ENCODE data around the gene HSP90AB1. TPM values are rescaled to one million over a fixed set of nuclear protein-coding genes. Genes with fewer than 3 reads are reported as not detected.

HSP90AB1 gene
- polyA plus RNA-seq, 2 of the 4 experiments (the other 2 are of a cell fraction) = 1,136 to 1,155 TPM

DNA sequence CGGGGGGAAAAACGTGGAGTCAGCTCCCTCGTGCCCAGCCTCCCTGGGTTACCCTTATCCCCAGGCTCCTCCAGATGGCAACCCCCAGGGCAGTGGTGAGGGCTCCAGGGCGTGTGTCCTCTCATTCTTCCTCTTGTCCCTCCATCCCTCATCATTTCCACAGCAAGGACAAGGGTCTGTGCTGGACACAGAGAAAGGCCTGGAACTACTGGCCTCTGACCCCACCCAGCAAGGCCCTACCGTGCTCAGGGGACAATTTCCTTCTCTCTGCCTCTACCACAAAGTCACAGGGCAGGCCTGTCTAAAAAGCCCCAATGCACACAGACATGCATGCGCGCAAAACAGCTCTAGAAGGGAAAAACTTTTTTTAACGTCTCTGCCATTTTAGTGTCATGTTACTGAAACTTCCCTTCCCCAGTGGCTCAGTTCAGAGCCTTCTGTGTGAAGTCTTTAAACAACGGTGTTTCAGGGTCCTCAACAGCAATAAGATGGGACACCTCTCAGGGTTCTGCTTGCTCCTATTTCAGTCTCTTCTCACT, 11.5 kb downstream of the HSP90AB1 start:
- no peak for FAIRE-seq
- H3K9me3 ChIP-seq = no peaks in the 10 kb centered on the region
- TF ChIP-seq, protein P1, sequence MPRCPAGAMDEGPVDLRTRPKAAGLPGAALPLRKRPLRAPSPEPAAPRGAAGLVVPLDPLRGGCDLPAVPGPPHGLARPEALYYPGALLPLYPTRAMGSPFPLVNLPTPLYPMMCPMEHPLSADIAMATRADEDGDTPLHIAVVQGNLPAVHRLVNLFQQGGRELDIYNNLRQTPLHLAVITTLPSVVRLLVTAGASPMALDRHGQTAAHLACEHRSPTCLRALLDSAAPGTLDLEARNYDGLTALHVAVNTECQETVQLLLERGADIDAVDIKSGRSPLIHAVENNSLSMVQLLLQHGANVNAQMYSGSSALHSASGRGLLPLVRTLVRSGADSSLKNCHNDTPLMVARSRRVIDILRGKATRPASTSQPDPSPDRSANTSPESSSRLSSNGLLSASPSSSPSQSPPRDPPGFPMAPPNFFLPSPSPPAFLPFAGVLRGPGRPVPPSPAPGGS (IDR thresholded peaks at IDR 0.05) = no peak
- TF ChIP-seq POLR2A (IDR thresholded peaks at IDR 0.05; ENCODE audit: low read length) = no peak
- TF ChIP-seq, protein P2, sequence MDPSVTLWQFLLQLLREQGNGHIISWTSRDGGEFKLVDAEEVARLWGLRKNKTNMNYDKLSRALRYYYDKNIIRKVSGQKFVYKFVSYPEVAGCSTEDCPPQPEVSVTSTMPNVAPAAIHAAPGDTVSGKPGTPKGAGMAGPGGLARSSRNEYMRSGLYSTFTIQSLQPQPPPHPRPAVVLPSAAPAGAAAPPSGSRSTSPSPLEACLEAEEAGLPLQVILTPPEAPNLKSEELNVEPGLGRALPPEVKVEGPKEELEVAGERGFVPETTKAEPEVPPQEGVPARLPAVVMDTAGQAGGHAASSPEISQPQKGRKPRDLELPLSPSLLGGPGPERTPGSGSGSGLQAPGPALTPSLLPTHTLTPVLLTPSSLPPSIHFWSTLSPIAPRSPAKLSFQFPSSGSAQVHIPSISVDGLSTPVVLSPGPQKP (IDR thresholded peaks at IDR 0.05; ENCODE audit: low read depth, low read length) = no peak
- no peak for TF ChIP-seq GATA3 (IDR thresholded peaks at IDR 0.05; ENCODE audit: borderline replicate concordance)
- TF ChIP-seq HOXA7 (CRISPR knock-in tag; IDR thresholded peaks at IDR 0.05) = no peak
- TF ChIP-seq, protein P3, sequence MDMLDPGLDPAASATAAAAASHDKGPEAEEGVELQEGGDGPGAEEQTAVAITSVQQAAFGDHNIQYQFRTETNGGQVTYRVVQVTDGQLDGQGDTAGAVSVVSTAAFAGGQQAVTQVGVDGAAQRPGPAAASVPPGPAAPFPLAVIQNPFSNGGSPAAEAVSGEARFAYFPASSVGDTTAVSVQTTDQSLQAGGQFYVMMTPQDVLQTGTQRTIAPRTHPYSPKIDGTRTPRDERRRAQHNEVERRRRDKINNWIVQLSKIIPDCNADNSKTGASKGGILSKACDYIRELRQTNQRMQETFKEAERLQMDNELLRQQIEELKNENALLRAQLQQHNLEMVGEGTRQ (IDR thresholded peaks at IDR 0.05) = no peak
- no peak for TF ChIP-seq POLR2AphosphoS2 (conservative IDR thresholded peaks at IDR 0.05; ENCODE audit: low read length)
- TF ChIP-seq NFE2L2 (conservative IDR thresholded peaks at IDR 0.05; ENCODE audit: low read length) = no peak
- no peak for TF ChIP-seq RCOR1 (IDR thresholded peaks at IDR 0.05; ENCODE audit: low read depth, low read length)
- no peak for TF ChIP-seq CBX2 (IDR thresholded peaks at IDR 0.05; ENCODE audit: borderline replicate concordance, low read depth)
- TF ChIP-seq EP300 (IDR thresholded peaks at IDR 0.05) = no peak
- no peak for TF ChIP-seq FOXS1 (CRISPR knock-in tag; IDR thresholded peaks at IDR 0.05)
- no peak for TF ChIP-seq CEBPB (IDR thresholded peaks at IDR 0.05)
- no peak for TF ChIP-seq FOSL2 (IDR thresholded peaks at IDR 0.05)
- TF ChIP-seq FOSL2 (CRISPR knock-in tag; IDR thresholded peaks at IDR 0.05) = no peak
- TF ChIP-seq, protein P4, sequence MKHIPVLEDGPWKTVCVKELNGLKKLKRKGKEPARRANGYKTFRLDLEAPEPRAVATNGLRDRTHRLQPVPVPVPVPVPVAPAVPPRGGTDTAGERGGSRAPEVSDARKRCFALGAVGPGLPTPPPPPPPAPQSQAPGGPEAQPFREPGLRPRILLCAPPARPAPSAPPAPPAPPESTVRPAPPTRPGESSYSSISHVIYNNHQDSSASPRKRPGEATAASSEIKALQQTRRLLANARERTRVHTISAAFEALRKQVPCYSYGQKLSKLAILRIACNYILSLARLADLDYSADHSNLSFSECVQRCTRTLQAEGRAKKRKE (CRISPR knock-in tag; IDR thresholded peaks at IDR 0.05; ENCODE audit: low read depth) = no peak
- H3K4me2 ChIP-seq = peak overlapping the region; percentile 88; the same call in 1 of the 3 replicates
- ChIA-PET CTCF (interaction anchor here (0.8 to 3.7 kb wide), 3 partner anchors 9 to 81 kb away, joined by 3 to 16 read pairs (median 5); no protein-coding TSS in a partner anchor), POLR2A (no interaction called here)
- no peak overlapping the region for H3K4me3 ChIP-seq
- H3K4me1 ChIP-seq = peaks cover 28% of the 10 kb centered on the region
- no peak for DNase-seq (ENCODE audit: low read depth in 1 of 2, low spot score in 1 of 2)
- no peak for ATAC-seq
- WGBS (ENCODE audit: missing lambda C conversion rate) = 76% methylated on average over 9 of the region's 9 CpGs
- H3K27ac ChIP-seq = peak overlapping the region in 1 of 2 experiments; percentile 99; a peak in 3 of 6 replicates

DNA sequence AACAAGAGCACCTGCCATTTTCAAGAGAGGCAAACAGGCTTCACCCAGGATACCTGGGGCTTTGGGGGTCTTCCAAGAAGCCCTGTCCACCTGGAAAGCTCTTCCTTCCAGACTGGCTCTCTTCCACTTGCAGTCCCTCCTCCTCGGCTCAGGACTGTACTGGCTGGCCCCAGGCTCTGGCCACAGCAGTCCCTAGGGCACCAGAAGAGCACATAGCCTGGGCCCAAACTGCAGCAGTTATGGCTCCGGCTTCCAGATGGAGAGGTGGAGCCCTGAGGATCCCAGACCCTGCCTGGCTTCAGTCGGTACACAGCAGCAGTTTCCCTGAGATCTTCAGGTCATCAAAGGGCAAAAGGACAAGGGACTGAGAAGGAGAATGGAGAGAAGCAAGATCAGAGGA, 12.0 kb downstream of the HSP90AB1 start:
- CTCF ChIA-PET = interaction anchor here (0.8 to 1.6 kb wide), 2 partner anchors 17 to 80 kb away, joined by 3 to 5 read pairs; no protein-coding TSS in a partner anchor
- FAIRE-seq (no peak), ATAC-seq (no peak), DNase-seq (ENCODE audit: low read depth in 1 of 2, low spot score in 1 of 2) (no peak)
- TF ChIP-seq POLR2AphosphoS2 (conservative IDR thresholded peaks at IDR 0.05; ENCODE audit: low read length) (no peak), JUN (IDR thresholded peaks at IDR 0.05) (no peak), ZFP36 (IDR thresholded peaks at IDR 0.05; ENCODE audit: borderline replicate concordance, partially characterized antibody) (no peak), RNF2 (IDR thresholded peaks at IDR 0.05; ENCODE audit: borderline replicate concordance, low read depth) (no peak), JUNB (IDR thresholded peaks at IDR 0.05) (no peak), KDM1A (IDR thresholded peaks at IDR 0.05; ENCODE audit: low read depth) (no peak), RAD21 (conservative IDR thresholded peaks at IDR 0.05 in 1 of 2, IDR thresholded peaks at IDR 0.05 in 1 of 2) (no peak), HDAC2 (IDR thresholded peaks at IDR 0.05) (no peak), CBX8 (IDR thresholded peaks at IDR 0.05) (no peak), EHMT2 (IDR thresholded peaks at IDR 0.05; ENCODE audit: low read depth) (no peak), BHLHE40 (IDR thresholded peaks at IDR 0.05; ENCODE audit: low read depth, low read length) (no peak), SMC3 (IDR thresholded peaks at IDR 0.05) (no peak), MYC (IDR thresholded peaks at IDR 0.05; ENCODE audit: borderline replicate concordance, low read length) (no peak), ZNF302 (CRISPR knock-in tag; IDR thresholded peaks at IDR 0.05) (no peak), CHD4 (IDR thresholded peaks at IDR 0.05; ENCODE audit: borderline replicate concordance) (no peak), NR3C1 (IDR thresholded peaks at IDR 0.05) (no peak), TP53 (CRISPR knock-in tag; IDR thresholded peaks at IDR 0.05) (no peak)
- TF ChIP-seq, protein P3 (IDR thresholded peaks at IDR 0.05) = no peak
- TF ChIP-seq, protein P5, sequence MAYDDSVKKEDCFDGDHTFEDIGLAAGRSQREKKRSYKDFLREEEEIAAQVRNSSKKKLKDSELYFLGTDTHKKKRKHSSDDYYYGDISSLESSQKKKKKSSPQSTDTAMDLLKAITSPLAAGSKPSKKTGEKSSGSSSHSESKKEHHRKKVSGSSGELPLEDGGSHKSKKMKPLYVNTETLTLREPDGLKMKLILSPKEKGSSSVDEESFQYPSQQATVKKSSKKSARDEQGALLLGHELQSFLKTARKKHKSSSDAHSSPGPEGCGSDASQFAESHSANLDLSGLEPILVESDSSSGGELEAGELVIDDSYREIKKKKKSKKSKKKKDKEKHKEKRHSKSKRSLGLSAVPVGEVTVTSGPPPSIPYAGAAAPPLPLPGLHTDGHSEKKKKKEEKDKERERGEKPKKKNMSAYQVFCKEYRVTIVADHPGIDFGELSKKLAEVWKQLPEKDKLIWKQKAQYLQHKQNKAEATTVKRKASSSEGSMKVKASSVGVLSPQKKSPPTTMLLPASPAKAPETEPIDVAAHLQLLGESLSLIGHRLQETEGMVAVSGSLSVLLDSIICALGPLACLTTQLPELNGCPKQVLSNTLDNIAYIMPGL (CRISPR knock-in tag; IDR thresholded peaks at IDR 0.05; ENCODE audit: borderline replicate concordance) = no peak
- Histone ChIP-seq H3K9me3 (no peaks in the 10 kb centered on the region), H3K4me1 (peaks cover 30% of the 10 kb centered on the region), H3K27ac (no peak overlapping the region), H3K4me2 (no peak overlapping the region), H3K4me3 (no peak overlapping the region)
- WGBS (ENCODE audit: missing lambda C conversion rate) = 73% methylated on average over 3 of the region's 3 CpGs
- POLR2A ChIA-PET = no interaction called here

Data from A549 (cell line).